OCI-LY7 (cell line): ENCODE data around the gene BANF2. TPM values are rescaled to one million over a fixed set of nuclear protein-coding genes. Genes with fewer than 3 reads are reported as not detected.

ENCODE experiments used
- BruUV-seq: library from RNA; stranded (reverse); fragments of 400-500 nt; replicated peaks from 2 replicates; lab custom pipeline; 2021; lab: Mats Ljungman, UMichigan
- CTCF ChIA-PET: fragments of 300-600 bp; sonication (Branson Sonifier 250); formaldehyde crosslinking; loops from one replicate; lab custom pipeline; 2022; ENCODE audit warnings: antibody characterized with exemption; ENCODE audit not compliant: unreplicated experiment; lab: Charles Lee
- POLR2A ChIA-PET: fragments of 300-600 bp; sonication (Branson Sonifier 250); formaldehyde crosslinking; loops from one replicate; lab custom pipeline; 2022; ENCODE audit warnings: antibody characterized with exemption; lab: Charles Lee
- DNase-seq: peaks from one replicate; pipeline ENCODE4 v3.0.0-alpha.2; 2015; ENCODE audit warnings: low spot score
- H2AFZ ChIP-seq: fragments of 200-600 bp; sonication (generic), shearing (Covaris generic); 2 replicates; pipeline ENCODE4 v1.6.1; 2014; ENCODE audit warnings: mild to moderate bottlenecking, antibody characterized with exemption, low read length, moderate library complexity
- H3K27ac ChIP-seq: fragments of 200-600 bp; sonication (generic); 2 replicates; pipeline ENCODE4 v1.5.1; 2014; ENCODE audit warnings: mixed run types, low read depth, mild to moderate bottlenecking, moderate library complexity, low read length, inconsistent platforms; ENCODE audit not compliant: poor library complexity, severe bottlenecking
- H3K36me3 ChIP-seq: fragments of 200-600 bp; sonication (generic); 2 replicates; pipeline ENCODE4 v1.6.1; 2014; ENCODE audit warnings: mild to moderate bottlenecking, antibody characterized with exemption, low read length, moderate library complexity, mixed read lengths; ENCODE audit not compliant: insufficient read depth
- H3K4me1 ChIP-seq: fragments of 200-600 bp; sonication (generic); 2 replicates; pipeline ENCODE4 v1.5.1; 2014; ENCODE audit warnings: mild to moderate bottlenecking, low read length; ENCODE audit not compliant: insufficient read depth, poor library complexity, severe bottlenecking
- H3K4me2 ChIP-seq: fragments of 200-600 bp; sonication (generic); 2 replicates; pipeline ENCODE4 v1.6.1; 2014; ENCODE audit warnings: mild to moderate bottlenecking, low read length
- H3K4me3 ChIP-seq: fragments of 200-600 bp; sonication (generic); 2 replicates; pipeline ENCODE4 v1.5.1; 2014; ENCODE audit warnings: mild to moderate bottlenecking, low read depth, low read length; ENCODE audit not compliant: poor library complexity, severe bottlenecking
- H3K79me2 ChIP-seq: fragments of 200-600 bp; sonication (generic); 2 replicates; pipeline ENCODE4 v1.6.1; 2016; ENCODE audit warnings: low read depth, mild to moderate bottlenecking, low read length, moderate library complexity, mixed read lengths; ENCODE audit not compliant: insufficient read depth
- H3K9me2 ChIP-seq: fragments of 200-600 bp; sonication (generic); 2 replicates; pipeline ENCODE4 v1.6.1; 2016; ENCODE audit warnings: mild to moderate bottlenecking, low read length, mixed read lengths; ENCODE audit not compliant: insufficient read depth
- H3K9me3 ChIP-seq: fragments of 200-600 bp; sonication (generic); 2 replicates; pipeline ENCODE4 v1.6.1; 2014; ENCODE audit warnings: mild to moderate bottlenecking, mixed run types, low read length, mixed read lengths
- H4K20me1 ChIP-seq: fragments of 200-600 bp; sonication (generic); 2 replicates; pipeline ENCODE4 v1.6.1; 2014; ENCODE audit warnings: mild to moderate bottlenecking, antibody characterized with exemption, low read length, moderate library complexity, mixed read lengths; ENCODE audit not compliant: insufficient read depth
- CTCF ChIP-seq: fragments of 200-600 bp; sonication (generic); conservative IDR thresholded peaks from 2 replicates; pipeline ENCODE4 v1.5.1; 2014; ENCODE audit warnings: mild to moderate bottlenecking, antibody characterized with exemption, low read length, moderate library complexity, mixed read lengths
- EZH2phosphoT487 ChIP-seq: fragments of 200-600 bp; sonication (generic); IDR thresholded peaks from 2 replicates; pipeline ENCODE4 v1.6.1; 2018; ENCODE audit warnings: low read depth, borderline replicate concordance, mild to moderate bottlenecking, mixed run types, antibody characterized with exemption, low read length, moderate library complexity, mixed read lengths
- intact Hi-C: fragments of 100-400 bp; cut with micrococcal nuclease; formaldehyde crosslinking; loops from one replicate; pipeline ENCODE4 v1.10.0; 2022; ENCODE audit not compliant: unreplicated experiment
- total RNA-seq, 2 experiments: library from RNA; depleted of rRNA in 1 of 2; stranded (reverse); fragments of >200 nt in 1 of 2; shearing (Covaris generic) in 1 of 2; gene quantifications; 2 replicates each; pipeline ENCODE4 v1.2.3, GENCODE V29; 2014 to 2022

The BANF2 gene
- total RNA-seq, 2 experiments from 2014 or later: not detected

DNA sequence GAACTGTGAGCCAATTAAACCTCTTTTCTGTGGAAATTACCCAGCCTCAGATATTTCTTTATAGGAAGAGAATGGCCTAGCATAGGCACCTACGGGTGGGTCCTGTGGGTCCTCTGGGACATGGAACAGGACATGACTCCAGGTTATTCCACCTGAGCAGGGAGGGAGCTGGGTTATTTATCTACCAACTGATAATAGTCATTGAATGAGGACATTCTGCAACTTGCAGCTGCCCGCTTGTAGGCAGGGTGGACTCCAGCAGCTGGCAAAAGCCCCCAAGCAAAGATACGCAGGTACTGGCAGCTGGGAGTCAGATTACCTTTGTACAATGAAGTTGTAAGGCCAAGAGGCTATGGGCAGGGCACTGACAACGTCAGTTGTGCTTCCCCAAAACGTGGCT lies 1.4 kb upstream of the BANF2 start:
- H3K9me3 ChIP-seq: 0 out of 2 replicates have a peak, but pooled peaks cover 4% of the 10 kb centered on the region
- no peak overlapping the region for H2AFZ ChIP-seq
- no peaks in the 10 kb centered on the region for H3K79me2 ChIP-seq
- BruUV-seq: no TSS peak
- POLR2A ChIA-PET: interaction anchor here (0.6 kb wide), 1 partner anchor 216 kb away, joined by 4 read pairs; no protein-coding TSS in a partner anchor
- no peak for DNase-seq
- TF ChIP-seq EZH2phosphoT487 (no peak), CTCF (no peak)
- intact Hi-C loops: no loop called here
- no peaks in the 10 kb centered on the region for H3K9me2 ChIP-seq
- no peaks in the 10 kb centered on the region for H3K4me1 ChIP-seq
- H3K36me3 ChIP-seq: no peaks in the 10 kb centered on the region
- no peak overlapping the region for H3K27ac ChIP-seq
- no peaks in the 10 kb centered on the region for H4K20me1 ChIP-seq
- H3K4me2 ChIP-seq: no peak overlapping the region
- CTCF ChIA-PET: interaction anchor here (0.6 kb wide), 1 partner anchor 16 kb away, joined by 3 read pairs; the partner anchor contains the start of gene RRBP1
- no peak overlapping the region for H3K4me3 ChIP-seq

- H3K4me2 ChIP-seq: no peak overlapping the region
- H2AFZ ChIP-seq: no peak overlapping the region
- H3K4me1 ChIP-seq: no peaks in the 10 kb centered on the region
- no peak for DNase-seq
- ChIA-PET POLR2A (interaction anchor here (1.2 kb wide), 1 partner anchor 18 kb away, joined by 4 read pairs; no protein-coding TSS in a partner anchor), CTCF (interaction anchor here (0.6 kb wide), 1 partner anchor 22 kb away, joined by 3 read pairs; no protein-coding TSS in a partner anchor)
- 0 out of 2 replicates have a peak, but pooled peaks cover 4% of the 10 kb centered on the region for H3K9me3 ChIP-seq
- no peak overlapping the region for H3K4me3 ChIP-seq
- intact Hi-C loops: no loop called here
- no peaks in the 10 kb centered on the region for H3K79me2 ChIP-seq
- H3K36me3 ChIP-seq: no peaks in the 10 kb centered on the region
- H3K27ac ChIP-seq: no peak overlapping the region
- no peak for TF ChIP-seq EZH2phosphoT487
- TF ChIP-seq CTCF: no peak
- no peaks in the 10 kb centered on the region for H3K9me2 ChIP-seq
- BruUV-seq: no TSS peak
- H4K20me1 ChIP-seq: no peaks in the 10 kb centered on the region
Measured at GRCh38 chr20:17700637-17701036, 871 bp downstream of the BANF2 start.

DNA sequence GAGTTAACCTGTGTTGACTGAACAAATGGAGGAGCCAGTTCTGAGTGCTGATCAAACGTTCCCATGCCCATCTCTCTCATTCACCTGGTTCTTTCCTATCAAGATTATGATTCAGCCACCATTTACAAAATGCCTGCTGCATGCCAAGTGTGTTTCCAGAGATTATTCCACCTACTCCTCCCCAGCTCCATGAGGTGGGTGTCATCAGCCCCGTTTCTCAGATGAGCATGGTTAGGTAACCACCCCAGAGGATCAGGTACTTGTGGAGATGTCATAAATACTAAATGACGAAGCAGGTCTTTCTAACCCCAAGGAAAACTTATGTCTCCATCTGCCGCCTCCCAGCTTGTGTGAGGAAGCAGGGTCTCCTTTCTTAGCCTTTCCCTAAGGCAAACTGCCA lies 2.1 kb downstream of the BANF2 start:
- Histone ChIP-seq H3K9me2 (no peaks in the 10 kb centered on the region), H4K20me1 (no peaks in the 10 kb centered on the region), H2AFZ (no peak overlapping the region), H3K4me3 (no peak overlapping the region), H3K4me1 (no peaks in the 10 kb centered on the region), H3K4me2 (no peak overlapping the region), H3K27ac (no peak overlapping the region), H3K79me2 (no peaks in the 10 kb centered on the region), H3K36me3 (no peaks in the 10 kb centered on the region), H3K9me3 (no peaks in the 10 kb centered on the region)
- no peak for DNase-seq
- POLR2A ChIA-PET: interaction anchor here (1.2 kb wide), 1 partner anchor 19 kb away, joined by 4 read pairs; no protein-coding TSS in a partner anchor
- BruUV-seq: no TSS peak
- TF ChIP-seq EZH2phosphoT487 (no peak), CTCF (no peak)
- intact Hi-C loops: no loop called here
- CTCF ChIA-PET: no interaction called here
